NCI-H82 (cell line): ENCODE measurements around the gene TMEM120A.
"Not testable (repeated sequence)": the region's sequence is repeated elsewhere in the genome, so short reads cannot be mapped to it uniquely, and the experiment has no call there.

ENCODE experiments used
- DNase-seq: peaks from one replicate; lab custom pipeline; 2025; lab: John Stamatoyannopoulos, UW

Gene TMEM120A

DNA sequence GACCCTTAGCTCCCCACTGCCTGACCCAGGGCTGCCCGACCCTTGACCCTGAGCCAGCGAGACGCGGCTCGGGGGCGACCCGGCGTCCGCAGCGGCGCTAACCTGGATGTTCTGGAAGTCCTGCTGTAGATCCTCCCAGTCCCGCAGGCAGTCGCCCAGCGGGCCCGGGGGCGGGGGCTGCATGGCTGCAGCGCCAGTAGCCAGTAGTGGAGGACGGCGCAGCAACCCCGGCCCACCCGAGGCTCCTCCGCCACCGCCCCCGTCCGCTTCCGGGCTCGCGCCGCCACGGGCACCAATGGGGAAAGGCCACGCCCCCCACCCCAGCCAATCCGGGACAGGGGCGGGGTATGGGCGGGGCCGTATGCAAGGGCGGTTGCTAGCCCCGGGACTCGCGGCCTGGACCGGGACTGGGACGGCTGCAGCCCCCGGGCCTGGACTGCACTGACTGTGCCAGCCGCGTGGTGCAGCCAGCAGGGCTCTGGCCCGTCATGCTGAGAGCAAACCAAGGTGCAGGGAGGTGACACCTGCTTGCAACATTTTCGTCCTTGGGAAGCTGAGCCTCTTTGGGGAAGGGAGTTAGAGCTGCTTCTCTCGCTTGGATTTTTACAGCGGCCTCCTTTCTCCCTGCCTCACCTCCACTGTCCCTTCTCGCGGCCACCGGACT lies at the start of gene TMEM120A:
Gene TMEM120A (minus strand): TSS at position 208 of the 664 bp plus-strand sequence. CDS start 25 bp downstream, at position 183.
- peak; percentile 95 for DNase-seq

DNA sequence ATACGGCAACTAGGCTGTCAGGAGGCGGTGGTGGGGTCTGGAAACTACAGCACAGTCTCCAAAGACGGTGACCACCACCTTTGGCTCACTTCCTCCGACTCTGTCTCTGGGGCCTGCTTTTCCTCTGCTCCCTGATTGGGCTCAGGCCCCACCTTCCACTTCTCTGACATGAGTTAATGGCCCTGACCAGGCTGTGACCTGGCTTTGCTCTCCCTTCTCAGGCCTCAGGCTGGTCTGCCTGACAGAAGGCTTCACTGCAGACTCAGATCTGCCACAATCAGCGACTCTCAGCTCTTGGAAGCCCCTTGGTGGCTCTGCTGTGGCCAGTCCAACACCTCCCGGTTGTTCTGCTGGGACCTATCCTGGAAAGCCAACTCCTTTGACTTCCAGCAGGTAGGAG lies 45.7 kb upstream of the TMEM120A start:
- no peak for DNase-seq

DNA sequence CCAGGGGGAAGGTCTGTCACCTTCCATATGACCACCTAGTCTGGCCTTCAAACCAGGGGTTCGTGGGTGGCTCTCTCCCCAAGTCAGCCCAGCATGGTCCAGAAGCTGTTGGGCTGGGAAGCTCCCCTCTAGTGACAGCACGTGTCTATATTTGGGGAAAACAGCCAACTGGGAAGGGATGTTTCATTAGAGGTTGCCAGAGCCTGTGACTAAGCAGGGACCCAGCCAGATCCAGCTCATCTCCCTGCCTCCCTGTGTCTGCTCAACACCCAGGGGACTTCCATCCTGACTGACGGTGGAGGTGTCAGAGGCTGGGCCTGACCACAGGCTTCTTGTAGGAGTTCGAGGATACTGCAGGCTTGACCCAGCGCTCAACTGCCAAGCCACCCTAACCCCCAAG lies 42.9 kb upstream of the TMEM120A start:
- no peak for DNase-seq

DNA sequence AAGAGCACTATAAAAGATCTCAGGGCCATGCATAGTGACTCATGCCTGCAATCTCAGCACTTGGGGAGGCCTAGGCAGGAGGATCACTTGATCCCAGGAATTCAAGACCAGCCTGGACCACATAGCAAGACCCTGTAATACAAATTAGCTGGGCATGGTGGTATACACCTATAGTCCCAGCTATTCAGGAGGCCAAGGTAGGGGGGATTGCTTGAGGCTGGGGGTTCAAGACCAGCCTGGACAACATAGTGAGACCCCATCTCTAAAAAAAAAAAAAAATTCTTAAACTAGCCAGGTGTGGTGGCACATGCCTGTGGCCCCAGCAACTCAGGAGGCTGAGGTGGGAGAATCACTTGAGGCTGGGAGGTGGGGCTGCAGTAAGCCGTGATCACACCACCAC lies 37.6 kb upstream of the TMEM120A start:
- no peak for DNase-seq

DNA sequence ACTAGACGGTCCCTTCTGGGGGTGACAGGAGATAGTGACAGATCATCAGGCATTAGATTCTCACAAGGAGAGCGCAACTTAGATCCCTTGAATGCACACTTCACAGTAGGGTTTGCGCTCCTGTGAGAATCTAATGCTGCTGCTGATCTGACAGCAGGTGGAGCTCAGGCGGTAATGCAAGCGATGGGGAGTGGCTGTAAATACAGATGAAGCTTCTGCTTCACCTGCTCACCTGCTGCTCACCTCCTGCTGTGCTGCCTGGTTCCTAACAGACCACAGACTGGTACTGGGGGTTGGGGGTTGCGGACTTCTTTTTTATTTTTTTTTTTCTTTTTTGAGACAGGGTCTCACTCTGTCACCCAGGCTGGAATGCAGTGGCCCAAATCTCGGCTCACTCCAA lies 35.3 kb upstream of the TMEM120A start:
- not testable (repeated sequence) for DNase-seq

DNA sequence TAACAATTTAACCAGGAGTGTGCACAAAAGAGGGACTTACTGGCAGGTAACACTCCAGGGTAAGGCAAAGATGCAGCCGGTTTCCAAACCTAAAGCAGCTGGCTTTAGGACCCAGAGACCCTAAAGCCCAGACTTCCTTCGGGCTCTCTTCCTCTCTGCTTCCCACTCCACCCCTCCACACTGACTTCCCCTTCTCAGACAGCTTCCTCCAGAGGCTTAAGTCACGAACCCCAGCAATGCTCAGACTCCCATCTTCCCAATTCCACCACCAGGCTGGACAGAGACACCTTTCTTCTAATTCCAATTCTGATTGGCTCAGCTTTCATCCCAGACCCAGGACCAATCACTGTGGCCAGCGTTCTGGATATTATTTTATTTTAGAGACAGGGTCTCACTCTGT lies 28.6 kb upstream of the TMEM120A start:
- no peak for DNase-seq

DNA sequence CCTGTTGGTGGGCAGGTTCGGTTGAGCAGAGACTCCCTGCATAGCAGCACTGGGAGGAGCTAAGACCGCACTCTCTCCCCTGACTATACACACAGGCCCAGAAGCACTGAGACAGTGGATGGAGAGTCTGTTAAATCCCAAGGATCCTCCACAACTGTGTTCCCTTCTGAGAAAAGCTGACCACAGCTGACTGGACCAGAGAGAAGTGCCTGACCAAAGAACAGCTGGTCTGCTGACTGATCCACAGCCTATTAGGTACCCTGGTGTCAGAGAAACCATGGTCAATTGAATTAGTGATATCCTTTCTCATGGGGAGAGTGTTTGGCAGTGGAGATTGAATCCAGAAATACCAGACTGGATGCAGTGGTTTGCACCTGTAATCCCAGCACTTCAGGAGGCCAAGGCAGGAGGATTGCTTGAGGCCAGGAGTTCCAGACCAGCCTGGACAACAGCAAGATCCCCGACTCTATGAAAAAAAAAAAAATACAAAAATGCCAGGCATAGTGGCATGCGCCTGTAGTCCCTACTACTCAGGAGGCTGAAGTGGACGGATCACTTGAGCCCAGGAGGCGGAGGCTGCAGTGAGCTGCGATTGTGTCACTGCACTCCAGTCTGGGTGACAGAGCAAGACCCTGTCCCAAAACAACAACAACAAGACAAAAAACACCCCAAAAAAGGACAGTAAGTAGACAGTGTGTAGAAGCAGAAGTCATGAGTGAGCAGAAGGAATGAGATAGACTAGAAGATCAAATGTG lies 27.8 kb upstream of the TMEM120A start:
- no peak for DNase-seq

DNA sequence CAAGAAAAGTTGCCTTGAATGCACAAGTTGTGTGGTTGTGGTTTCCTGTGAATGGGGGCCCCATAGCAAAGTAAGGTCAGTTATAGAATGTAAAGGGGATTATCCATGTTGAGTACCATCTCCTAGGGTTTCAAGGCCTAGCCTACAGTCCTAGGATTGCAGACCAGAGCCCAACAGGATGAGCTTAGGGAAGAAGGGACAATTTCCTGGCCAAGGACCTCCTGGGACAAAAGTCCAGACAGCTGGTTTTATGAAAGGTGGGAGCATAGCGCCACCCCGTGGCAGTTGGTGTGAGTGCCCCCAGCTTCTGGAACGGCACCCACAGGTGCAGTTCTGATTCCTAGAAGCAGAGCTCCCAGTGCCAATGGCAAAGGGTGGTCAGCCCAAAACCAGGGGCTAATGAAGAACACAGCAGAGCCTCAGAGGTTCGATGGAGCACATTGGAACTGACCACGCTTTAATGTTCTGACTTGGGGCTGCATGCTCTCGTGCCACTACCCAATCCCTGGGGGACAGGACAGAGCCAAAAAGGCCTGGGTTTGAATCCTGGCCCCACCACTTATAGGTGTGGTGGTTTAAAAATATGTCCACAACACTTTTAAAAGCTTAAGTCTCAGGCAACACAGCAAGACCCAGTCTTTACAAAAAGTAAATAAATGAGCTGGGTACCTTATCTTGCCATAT lies 25.8 kb upstream of the TMEM120A start:
- peak; percentile 84 for DNase-seq

DNA sequence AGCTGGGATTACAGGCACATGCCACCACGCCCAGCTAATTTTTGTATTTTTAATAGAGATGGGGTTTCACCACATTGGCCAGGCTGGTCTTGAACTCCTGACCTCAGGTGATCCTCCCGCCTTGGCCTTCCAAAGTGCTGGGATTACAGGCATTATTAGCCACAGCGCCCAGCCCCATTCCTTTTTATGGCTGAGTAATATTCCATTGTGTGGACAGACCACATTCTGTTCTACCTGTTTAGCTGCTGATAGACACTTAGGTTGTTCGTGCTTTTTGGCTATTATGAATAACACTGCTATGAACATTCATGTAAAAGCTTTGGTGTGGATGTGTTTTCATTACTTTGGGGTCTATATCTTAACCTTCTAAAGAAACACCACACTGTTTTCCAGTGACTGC lies 24.1 kb upstream of the TMEM120A start:
- DNase-seq, result not testable (repeated sequence)

DNA sequence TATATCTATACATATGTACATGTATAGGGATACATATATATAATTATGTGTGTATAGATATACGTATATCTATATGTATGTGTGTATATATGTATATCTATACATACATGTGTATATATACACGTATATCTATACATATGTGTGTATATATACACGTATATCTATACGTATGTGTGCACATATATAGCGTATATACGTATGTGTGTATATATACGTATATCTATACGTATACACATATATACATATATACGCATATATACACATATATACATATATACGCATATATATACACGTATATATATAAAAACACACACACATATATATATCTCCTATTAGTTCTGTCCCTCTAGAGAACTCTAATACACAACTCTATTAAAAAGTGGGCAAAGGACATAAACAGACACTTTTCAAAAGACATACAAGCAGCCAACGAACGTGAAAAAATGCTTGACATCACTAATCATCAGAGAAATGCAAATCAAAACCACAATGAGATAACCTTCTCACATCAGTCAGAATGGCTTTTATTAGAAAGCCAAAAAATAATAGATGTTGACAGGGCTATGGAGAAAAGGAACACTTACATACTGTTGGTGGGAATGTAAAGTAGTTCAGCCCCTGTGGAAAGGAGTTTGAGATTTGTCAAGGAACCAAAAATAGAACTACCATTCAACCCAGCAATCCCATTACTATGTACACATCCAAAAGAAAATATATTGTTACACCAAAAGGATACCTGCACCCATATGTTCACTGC lies 22.0 kb upstream of the TMEM120A start:
- DNase-seq, result no peak

DNA sequence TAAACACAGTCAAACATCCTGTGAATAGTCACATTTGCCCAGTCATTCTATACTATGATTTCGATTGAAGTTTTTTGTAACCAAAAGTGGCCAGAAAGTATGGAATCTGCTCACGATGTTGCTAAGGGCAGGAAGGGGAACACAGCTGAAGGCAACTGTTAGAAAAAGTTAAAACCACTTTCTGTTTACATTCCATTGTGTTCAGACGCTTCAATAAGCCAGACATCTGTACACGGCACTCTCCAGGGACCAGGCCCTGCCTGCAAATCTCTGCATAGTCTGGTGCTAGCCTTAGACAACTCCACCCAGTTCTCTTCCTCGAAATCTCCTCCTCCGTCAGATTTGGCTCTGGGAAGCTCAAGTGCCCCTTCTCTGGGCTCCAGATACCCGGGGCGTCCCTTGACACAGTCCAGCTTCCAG lies 17.1 kb upstream of the TMEM120A start:
- DNase-seq, result peak; percentile 27

DNA sequence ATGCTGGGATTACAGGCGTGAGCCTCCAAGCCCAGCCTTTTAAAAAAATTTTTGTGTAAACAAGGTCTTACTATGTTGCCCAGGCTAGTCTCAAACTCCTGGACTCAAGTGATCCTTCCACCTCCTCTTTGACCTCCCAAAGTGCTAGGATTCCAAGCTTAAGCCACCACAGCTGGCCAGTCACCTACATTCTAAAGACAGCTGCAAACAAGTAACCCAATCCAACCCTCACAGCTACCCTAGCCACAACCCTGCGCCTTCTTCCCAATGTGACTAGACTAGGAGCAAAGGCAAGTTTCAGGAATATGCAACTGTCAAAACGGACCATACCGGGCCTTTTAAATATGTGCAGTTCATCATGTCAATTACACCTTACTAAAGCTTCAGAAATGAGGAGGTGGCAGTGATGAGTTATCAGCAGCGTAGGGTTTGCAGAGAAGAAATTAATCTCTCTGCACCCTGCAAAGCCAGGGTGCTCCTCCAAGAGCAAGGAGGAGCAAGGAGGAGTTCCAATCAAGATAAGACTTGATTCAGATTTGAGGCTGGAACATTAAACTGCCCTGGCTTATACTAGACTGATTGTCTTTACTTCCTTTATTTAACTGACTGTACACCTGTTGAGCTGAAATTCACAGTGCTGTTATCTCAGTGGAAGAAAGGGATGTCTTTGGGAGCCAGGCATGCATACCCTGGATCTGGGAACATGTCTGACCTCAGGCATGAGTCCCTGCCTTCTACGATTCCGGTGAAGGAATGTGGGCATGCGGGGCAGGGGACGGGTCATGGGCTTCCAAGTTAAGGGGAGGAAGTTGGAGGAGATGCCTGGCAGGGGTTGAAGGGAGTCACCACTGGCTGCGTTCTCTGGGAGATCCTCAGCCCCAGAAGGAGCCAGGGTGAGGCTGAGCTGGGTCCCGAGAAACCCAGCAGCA lies 15.5 kb upstream of the TMEM120A start:
- no peak for DNase-seq

DNA sequence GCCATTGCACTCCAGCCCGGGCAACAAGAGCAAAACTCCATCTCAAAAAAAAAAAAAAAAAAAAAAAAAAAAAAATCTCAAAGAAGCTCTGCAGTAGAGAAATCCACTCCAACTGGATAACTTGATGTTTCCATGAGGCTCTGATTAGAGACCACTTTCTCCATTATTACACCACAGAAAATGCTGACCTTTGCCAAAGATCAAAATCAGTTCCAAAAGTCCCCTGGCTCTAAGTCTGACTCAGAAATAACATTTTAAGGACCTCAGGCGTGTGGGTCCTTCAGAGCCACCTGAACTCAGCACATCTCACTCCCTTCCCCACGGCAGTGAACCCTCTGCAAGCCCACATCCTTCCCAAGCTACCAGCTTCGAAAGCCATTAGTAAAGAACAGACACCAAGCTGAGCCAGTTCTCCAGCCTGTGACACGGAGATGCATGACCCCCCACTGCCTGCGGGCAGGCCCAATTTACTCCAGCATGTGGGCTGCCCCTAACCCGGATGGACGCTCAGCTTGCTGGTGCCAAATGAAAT lies 13.8 kb upstream of the TMEM120A start:
- no peak for DNase-seq

DNA sequence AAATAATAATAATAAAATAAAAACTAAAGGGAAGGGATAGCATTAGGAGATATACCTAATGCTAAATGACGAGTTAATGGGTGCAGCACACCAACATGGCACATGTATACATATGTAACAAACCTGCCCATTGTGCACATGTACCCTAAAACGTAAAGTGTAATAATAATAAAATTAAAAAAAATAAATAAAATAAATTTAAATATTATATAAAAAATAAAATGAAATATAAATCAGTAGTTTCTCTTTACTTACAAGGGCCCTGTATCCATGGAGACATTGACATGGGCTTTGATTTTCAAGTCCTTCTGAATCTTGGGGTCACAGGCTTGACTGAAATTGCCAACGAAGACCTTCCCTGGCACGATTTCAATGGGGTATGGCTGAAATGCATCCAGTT lies 10.6 kb upstream of the TMEM120A start:
- not testable (repeated sequence) for DNase-seq

DNA sequence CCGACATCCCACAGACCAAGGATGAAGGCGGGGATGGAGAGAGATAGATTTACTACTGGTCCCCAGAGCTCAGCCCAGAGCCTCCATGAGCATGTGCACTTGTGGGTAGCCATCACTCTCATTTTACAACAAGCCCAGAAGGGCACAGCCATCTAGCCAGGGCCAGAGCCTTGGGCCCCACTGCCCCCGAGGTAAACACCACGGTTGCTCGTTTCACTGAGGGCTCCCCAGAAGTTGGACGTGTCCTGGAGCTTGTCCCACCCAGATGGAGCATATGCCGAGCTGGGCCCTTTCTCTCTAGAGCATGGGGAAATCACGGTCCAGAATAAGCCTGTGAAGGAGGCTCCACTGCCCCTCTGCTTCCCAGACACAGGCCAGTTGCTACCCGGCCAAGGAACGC lies 9.0 kb upstream of the TMEM120A start:
- no peak for DNase-seq

DNA sequence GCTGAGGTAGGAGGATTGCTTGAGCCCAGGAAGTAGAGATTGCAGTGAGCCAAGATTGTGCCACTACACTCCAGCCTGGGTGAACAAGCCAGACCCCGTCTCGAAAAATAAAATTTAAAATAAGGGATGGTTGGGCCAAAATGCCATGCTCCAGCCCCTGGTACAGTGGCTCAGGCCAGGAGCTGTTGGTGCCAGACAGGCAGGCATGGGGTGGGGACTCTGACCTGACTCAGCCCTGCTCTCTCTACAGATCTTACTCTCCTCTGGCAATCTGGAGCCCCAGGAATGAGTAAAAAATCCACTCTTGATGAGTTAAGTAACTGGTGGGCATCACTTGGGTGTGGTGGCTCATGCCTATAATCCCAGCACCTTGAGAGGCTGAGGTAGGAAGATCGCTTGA lies 8.4 kb upstream of the TMEM120A start:
- DNase-seq, result no peak

DNA sequence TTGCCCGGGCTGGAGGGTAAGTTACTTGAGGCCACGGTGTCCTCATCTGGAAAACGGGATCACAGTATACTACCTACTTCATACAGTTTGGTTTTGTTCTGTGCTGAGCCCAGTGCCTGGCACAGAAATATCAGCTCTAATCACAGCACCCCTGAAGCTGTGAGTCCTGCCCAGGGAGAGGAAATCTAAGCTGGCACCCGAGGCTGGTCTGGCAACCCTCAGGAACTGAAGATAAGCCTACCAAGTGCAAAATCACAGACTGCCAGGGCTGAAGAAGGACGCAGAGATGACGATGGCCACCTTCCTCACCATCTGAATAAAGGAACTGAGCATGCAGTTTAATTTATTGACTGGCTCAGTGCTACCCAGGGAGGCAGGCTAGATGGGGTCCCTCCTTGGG lies 7.7 kb upstream of the TMEM120A start:
- no peak for DNase-seq

DNA sequence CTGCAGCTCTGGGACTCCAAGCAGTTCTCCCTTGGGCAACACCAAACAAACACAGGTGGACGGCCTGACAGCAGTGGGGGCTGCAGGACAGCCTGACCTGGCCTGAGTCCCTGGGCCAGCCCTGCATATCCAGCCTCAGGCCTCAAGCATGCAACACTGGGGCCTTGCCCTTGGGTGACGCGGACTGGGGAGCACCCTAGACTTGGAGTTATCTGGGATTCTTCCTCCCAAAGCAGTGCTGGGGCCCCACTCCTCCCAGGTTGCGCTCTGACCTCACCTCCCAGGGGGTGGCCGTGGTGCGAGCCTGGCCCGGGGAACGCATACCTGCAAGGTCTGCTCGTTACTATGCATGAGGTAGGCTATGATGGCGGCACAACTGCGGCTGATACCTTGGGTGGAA lies 6.2 kb upstream of the TMEM120A start:
- DNase-seq, result no peak

DNA sequence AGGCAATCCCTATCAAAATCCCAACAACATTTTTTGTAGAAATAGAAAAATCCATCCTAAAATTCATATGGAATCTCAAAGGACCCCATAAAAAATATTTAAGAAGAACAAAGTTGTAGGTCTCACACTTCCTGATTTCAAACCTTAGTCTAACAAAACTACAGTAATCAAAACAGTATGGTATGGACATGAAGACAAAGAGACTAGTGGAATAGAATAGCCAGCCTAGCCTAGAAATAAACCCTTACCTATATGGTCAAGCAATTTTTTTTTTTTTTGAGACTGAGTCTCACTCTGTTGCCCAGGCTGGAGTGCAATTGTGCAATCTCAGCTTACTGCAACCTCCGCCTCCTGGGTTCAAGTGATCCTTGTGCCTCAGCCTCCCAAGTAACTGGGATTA lies 3.6 kb upstream of the TMEM120A start:
- DNase-seq, result no peak

DNA sequence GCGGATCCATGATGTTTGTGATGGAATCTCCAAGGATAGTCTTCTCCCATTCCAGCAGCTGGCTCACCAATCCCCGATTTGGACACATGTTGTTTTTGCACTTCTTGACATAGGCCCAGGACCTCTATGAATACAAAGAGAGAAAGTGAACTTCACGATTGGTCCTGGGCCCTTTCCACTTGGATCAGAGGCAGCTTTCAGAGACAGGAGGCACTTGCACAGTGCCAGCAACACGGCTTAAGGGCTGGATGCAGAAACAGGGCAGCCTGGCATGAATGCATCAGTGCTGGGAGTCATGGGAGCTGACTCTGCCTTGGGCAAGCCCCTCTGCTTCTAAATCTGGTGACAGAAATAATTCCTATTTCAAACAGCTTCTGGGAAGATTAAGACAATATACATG lies 2.1 kb upstream of the TMEM120A start:
- no peak for DNase-seq

DNA sequence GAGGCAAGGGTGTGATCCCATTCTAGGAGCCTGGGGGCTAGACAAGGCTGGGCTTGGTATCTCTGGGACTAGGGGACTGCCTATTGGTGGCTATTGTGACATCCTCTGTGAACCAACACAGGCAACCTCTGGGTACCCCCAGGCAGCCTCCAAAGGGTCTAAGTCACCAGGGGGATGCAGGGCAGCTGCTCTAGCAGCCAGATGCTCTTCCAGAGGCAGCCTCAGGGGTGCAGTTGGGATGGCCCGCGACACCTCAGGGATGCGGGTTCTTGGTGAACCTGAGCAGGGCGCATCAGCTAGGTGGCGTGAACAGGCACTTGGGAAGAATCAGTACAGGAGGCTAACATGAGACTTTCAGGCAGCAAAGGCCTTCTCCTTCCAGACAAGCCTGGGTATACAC lies 1.6 kb upstream of the TMEM120A start:
- no peak for DNase-seq
